ELF-1 (cell line): ENCODE data around the gene S100A9.
"Not testable (repeated sequence)": the region's sequence is repeated elsewhere in the genome, so short reads cannot be mapped to it uniquely, and the experiment has no call there.

Source experiments
- DNase-seq: peaks from one replicate; pipeline ENCODE4 v3.0.0-alpha.2; 2016; ENCODE audit warnings: low read depth, low spot score

S100A9 gene

GRCh38 chr1:153357853-153358690 is at the start of gene S100A9:
TSS of gene S100A9 (plus strand) at chr1:153357854. CDS start at chr1:153358284, 430 bp downstream.
- DNase-seq, result no peak

- no peak for DNase-seq
These were observed 49.1 kb upstream of the S100A9 start for GRCh38 chr1:153308540-153308939.

- no peak for DNase-seq
These were observed 48.2 kb upstream of the S100A9 start for GRCh38 chr1:153309441-153309840.

- no peak for DNase-seq
These were observed 47.1 kb upstream of the S100A9 start for GRCh38 chr1:153310526-153310925.

GRCh38 chr1:153312570-153313186 is 45.0 kb upstream of the S100A9 start, which contains the start of gene PGLYRP3:
TSS of gene PGLYRP3 (minus strand) at chr1:153312952. CDS start at chr1:153310665, 2,287 bp downstream.
- no peak for DNase-seq

- no peak for DNase-seq
These were observed 44.4 kb upstream of the S100A9 start for GRCh38 chr1:153313288-153313687.

- DNase-seq, result not testable (repeated sequence)
These were observed 43.3 kb upstream of the S100A9 start for GRCh38 chr1:153314388-153314787.

GRCh38 chr1:153316013-153316412 is 41.6 kb upstream of the S100A9 start:
- DNase-seq, result not testable (repeated sequence)

- not testable (repeated sequence) for DNase-seq
These were observed 39.5 kb upstream of the S100A9 start for GRCh38 chr1:153318145-153318544.

GRCh38 chr1:153322568-153322967 is 35.1 kb upstream of the S100A9 start:
- DNase-seq, result no peak

GRCh38 chr1:153324912-153325311 is 32.7 kb upstream of the S100A9 start:
- no peak for DNase-seq

- no peak for DNase-seq
These were observed 23.8 kb upstream of the S100A9 start for GRCh38 chr1:153333902-153334301.

- no peak for DNase-seq
These were observed 21.0 kb upstream of the S100A9 start for GRCh38 chr1:153336650-153337049.

GRCh38 chr1:153337980-153338853 is 19.4 kb upstream of the S100A9 start:
- no peak for DNase-seq

GRCh38 chr1:153339802-153340201 is 17.9 kb upstream of the S100A9 start:
- no peak for DNase-seq

GRCh38 chr1:153340356-153340755 is 17.3 kb upstream of the S100A9 start:
- no peak for DNase-seq

GRCh38 chr1:153341431-153341934 is 16.2 kb upstream of the S100A9 start:
- DNase-seq, result no peak

- DNase-seq, result no peak
These were observed 15.5 kb upstream of the S100A9 start for GRCh38 chr1:153342178-153342577.

GRCh38 chr1:153343040-153343681 is 14.5 kb upstream of the S100A9 start:
- no peak for DNase-seq

- no peak for DNase-seq
These were observed 13.6 kb upstream of the S100A9 start for GRCh38 chr1:153343811-153344717.
